T-helper 2 cell (primary cell): ENCODE measurements around the gene ZNF276.

Experiments
- DNase-seq, 5 experiments: peaks; one replicate each; pipeline versions ENCODE4 v3.0.0 to v3.0.0-alpha.2; 2012 to 2022

ZNF276 gene

DNA sequence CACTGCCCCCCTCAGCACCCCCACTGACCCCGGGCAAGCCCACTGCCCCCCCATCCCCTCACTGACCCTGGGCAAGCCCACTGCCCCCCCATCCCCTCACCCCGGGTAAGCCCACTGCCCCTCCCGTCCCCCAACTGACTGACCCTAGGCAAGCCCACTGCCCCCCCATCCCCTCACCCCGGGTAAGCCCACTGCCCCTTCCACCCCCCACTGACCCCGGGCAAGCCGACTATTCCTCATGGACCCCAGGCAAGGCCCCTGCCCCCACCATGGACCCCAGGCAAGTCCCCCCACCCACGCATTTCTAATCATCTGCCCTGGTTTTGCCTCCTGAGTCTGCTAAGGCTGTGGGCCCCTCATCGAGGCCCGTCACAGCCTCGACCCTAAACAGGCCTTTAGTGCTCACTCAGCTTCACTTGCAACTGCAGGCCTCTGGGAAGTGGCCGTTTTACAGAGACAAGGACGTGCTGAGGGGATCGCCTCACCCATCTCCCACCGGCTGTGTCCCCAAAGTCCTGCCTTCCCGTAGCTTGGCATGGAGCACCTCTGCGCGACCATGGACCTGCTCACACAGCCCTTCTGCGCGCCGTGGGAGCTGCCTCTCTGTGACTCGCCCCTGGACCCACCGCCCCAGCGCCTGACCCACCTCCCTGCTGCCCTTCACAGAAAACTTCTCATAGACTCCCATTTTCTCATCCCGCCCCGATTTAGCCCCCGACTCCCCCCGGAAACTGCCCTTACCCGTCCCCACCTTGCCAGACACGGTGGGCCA is 4.2 kb upstream of the ZNF276 start:
- DNase-seq: no peak

DNA sequence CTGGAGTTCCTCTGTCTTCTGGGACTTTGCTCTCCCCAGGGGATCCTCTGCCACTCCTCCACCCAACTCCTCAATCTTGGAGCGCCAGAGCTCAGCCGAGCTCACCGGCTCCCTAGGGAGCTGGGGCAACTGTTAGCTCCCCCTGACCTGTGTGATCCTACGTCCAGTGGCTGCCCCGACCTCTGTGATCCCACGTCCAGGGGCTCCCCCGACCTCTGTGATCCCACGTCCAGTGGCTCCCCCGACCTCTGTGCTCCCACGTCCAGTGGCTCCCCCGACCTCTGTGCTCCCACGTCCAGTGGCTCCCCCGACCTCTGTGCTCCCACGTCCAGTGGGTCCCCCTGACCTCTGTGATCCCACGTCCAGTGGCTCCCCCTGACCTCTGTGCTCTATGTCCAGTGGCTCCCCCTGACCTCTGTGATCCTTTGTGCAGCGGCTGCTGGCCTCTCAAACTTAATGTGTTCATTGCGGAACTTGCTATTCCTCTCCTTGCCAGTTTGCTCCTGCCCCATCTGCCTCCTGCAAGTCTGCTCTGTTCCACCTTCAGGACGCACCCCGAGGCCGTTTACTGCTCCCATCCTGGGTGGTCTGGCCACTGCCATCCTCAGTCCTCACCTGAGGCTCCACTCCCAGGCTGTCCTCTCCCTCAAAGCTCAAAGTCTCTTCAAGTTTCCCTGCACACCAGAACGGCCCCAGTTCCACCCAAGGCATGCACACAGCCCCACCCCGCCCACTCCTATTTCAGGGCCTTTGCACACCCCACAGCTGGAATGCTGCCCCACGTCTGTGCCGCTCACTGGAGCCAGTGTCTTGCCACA is 3.4 kb upstream of the ZNF276 start:
- no peak for DNase-seq

DNA sequence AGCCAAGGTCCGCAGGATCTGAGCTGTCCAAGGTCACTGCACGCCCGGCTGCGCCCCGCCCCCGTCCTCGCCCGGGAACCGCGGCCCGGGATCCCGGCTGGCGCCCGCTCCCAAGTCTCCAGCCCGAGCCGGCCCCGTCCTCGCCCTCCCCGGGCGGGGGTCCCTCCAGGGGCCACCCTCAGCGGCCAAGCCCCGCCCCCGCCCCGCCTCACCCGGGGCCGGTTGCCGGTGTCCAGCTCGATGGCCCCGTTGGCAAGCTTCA is 855 bp upstream of the ZNF276 start:
- no peak for DNase-seq

DNA sequence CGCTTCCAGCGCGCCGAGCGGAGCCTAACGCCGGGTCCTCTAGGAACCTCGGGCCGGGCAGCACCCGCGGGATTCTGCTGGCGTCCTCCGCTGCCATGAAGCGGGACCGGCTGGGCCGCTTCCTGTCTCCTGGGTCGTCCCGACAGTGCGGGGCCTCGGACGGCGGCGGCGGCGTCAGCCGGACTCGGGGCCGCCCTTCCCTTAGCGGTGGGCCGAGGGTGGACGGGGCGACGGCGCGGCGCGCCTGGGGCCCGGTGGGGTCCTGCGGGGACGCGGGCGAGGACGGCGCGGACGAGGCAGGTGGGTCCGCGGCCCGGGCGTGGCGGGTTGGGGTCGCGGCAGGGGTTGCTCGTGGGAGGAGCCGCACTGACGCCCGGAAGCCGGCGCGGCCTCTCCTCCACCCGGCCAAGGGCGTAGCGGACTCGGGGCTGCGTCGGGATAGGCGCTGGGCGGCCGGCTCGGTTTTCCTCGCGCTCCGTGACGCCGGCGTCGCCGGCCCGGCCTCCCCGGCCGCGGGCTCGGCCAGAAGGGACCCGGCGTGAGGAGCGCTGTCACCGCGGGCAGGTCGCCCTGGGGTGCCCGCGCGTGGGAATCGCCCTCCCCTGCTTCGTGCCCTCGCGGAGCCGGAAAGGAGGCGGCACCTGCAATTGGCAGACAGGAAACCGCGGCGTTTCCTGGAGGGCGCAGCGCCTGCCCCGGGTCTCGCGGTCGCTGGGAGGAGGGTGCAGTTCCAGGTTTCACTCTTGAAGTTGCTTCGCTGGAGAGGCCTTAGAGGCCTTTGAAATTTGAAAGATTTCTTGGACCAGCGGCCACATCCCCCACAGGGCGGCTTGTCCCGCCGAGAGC is 432 bp downstream of the ZNF276 start:
- DNase-seq: peak; percentile 73 to 93 (median 88)

DNA sequence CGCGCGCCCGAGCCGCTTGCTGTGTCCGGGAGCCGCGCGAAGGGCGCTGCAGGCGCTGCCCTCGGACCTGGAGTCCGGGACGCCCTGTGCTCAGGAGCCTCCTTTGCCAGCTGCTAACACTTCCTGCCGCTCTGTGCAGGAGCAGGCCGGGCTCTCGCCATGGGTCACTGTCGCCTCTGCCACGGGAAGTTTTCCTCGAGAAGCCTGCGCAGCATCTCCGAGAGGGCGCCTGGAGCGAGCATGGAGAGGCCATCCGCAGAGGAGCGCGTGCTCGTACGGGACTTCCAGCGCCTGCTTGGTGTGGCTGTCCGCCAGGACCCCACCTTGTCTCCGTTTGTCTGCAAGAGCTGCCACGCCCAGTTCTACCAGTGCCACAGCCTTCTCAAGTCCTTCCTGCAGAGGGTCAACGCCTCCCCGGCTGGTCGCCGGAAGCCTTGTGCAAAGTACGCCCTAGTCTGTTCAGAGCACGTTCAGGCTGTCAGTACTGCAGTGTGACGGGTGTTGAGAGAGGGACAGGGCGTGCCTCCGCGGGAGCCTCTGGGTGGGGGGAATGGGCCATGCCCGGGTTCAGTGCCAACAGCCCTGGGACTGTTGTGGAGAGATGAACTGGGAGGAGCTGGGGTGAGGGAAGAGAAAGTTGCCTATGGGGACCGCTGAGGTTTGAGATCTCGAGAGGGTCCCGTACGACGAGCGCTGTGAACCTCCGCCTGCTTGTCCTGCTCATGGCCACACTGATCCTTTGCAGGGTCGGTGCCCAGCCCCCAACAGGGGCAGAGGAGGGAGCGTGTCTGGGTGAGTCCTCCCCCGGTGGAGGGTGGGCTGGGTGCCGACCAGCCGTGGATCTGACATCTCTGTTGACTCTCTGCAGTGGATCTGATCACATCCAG is 1.3 kb downstream of the ZNF276 start:
- peak; percentile 31 to 92 (median 46) for DNase-seq

DNA sequence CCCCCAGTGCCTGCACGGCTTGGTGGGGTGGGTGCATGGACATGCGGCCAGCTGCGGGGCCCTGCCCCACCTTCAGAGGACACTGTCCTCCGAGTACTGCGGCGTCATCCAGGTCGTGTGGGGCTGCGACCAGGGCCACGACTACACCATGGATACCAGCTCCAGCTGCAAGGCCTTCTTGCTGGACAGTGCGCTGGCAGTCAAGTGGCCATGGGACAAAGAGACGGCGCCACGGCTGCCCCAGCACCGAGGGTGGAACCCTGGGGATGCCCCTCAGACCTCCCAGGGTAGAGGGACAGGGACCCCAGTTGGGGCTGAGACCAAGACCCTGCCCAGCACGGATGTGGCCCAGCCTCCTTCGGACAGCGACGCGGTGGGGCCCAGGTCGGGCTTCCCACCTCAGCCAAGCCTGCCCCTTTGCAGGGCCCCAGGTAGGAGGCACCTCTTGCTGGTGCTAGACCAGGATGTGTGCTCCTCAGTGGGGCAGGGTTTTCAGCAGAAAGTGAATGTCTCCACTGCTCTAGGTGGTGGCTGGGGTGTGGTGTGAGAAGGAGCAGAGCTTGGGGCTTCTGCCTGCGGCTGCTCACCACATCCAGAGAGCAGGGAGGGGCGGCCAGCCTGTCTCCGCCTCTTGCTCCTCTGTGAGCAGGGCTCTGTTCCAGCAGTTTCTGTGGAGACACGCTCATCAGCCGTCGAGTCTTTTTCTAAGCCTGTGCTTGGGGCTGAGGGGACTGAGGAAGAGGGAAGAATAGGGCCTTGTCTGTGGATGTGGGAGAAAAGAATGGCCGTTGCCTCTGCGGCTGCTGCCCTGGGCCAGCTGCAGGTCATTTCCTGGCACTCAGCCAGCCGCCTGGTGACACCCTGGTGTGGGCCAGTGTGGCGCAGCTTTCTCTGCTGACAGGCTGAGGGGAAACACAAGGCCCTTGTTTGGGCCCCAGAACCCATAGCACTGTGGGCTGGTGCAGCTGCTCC is 2.2 kb downstream of the ZNF276 start:
- DNase-seq: peak; percentile 41 to 97 (median 76)

DNA sequence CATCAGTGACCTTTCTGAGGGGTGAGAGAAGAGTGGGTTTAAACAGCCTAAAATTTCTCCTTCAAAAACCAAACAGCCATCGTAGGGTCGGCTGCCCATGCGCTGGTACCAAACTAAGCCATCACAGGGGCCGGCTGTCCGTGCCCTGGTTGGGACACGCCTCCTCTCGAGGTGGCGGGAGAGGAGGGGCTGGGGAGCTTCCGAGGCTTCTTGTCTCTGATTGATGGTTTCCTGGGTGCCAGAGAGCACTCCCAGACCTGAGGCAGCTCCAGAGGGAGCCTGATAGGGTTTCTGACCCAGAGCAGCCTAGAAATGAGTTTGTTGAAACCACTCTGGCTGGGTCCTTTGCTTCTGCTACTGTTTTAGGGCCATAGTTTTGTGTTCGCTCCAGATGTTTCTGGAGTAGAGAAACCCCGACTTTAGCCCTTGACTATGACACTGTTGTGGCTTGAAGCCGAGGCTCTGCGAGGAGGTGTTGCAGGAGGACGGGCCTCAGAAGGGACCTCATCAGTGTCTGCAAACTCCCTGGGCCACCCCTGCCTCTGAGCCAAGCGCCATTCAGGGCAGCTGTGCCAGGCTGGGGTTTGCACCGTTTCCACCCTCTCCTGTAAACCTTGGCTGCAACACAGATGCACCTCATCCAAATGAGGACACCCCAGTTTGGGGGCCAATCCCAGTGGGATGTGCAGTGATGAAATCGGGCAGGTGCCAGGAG is 6.2 kb downstream of the ZNF276 start:
- DNase-seq: no peak

DNA sequence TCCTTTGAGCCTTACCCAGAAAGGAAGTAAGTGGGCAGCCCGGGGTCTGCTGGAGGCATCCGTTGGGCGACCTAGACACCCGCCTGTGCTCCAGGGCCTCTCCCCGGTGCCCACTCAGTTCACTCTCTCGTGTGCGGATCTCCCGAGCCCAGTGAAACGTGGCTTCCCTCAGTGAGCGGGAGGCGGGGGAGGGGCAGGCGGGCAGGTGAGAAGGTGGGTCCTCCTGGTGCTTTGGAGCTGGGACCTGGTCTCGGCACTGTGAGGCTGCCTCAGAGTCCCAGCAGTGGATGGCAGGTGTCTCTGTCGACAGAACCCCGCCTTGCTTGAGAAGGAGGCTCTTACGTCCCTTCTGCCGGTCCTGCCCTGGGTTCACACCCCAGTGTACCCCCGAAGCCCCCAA is 8.0 kb downstream of the ZNF276 start:
- DNase-seq: no peak

DNA sequence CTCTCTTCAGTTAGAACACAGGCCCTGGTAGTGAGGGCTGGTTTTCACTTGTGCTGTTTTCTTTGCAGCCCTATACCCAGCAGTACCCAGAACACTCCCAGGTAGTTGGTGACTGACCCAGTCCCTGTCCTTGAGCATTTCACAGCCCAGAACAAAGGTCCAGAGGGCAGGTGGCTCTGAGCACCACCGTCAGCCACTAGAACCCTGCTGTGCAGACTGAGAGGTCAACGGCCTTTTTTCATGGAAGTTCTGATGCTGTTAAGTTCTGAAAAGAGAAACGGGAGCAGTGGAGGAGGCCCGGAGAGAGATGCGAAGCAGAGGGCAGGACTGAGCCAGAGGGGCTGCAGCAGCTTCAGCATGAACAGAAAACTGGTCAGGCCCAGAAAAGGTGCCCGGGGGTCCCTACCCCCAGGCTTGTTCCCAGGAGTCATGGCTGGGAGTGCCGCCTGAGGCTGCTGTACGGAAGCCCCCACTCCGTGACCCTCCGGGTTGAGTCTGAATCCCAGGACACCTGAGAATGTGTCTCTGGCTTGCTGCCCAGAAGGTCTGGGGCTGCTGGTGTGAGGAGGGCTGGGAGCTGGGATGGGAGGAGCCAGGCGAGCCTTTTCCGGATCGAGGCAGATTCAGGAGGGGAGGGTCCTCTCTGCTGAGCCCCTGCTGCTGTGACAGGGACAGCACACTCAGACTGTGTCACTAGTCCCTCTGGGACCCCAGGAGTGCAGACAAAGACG is 8.7 kb downstream of the ZNF276 start:
- DNase-seq: no peak

DNA sequence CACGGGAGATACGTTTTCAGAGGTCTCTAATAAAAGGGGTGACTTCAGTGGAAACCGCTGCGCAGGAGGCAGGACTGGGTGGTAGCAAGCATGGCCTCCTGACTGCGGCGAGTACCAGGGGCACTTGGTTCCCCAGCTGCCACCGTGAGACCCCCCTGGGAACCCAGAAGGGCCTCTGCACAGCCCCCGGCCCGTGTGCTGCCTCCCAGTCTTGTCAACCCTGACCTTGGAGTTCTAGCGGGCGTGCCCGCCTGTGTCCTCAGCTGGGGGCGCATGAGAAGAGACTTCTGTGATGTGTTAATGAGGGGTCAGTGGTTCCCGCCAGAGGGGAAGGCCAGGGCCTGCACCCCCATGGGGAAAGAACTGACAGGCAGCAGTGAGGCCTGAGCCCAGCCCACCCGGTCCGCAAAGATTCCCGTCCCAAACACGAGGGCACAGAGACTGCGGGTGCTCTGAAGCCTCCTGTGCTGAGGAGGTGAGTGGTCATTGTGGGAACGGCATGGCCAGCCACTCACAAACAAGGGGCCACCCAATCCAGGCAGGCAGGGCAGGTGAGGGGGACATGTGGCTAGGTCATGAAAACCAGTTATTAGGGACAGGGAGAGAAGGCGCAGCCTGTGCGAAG is 9.4 kb downstream of the ZNF276 start:
- DNase-seq: no peak

DNA sequence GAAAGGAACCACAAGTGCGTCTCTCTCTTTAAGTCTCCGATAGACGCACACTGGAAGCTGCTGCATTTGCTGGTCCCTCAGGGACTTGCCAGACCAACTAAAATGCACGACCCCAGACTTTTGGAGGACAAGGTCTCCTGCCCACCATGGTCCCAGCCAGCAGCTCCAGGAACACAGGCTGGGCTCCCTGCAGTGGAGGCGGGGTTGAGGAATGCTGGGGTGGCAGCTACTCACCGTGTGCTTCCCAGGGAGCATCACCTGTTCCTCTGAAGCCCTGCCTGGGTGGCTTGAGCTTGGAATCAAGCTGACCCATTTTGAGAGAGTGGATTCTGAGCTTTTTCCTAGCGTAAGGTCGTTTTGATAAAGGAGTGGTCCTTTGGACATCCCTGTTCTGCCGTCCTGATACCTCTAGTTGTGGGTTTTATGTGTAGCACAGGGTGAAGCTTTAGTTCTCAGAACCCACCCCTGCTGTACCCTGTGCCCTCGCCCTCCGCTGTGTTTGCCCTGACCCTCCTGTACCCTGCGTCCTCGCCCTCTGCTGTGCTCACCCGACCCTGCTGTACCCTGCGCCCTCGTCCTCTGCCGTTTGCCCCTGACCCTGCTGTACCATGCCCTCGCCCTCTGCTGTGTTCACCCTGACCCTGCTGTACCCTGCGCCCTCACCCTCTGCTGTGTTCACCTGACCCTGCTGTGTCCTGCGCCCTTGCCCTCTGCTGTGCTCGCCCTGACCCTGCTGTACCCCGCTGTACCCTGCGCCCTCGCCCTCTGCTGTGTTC is 11.0 kb downstream of the ZNF276 start:
- no peak for DNase-seq

DNA sequence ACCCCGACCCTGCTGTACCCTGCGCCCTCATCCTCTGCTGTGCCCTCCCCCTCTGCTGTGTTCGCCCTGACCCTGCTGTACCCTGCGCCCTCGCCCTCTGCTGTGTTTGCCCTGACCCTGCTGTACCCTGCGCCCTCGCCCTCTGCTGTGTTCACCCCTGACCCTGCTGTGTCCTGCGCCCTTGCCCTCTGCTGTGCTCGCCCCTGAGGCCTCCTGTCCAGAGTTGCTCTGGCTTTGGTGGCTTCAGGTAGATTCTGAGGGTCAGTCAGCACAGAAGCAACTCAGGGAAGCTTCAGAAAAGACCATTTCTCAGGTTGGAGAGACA is 11.5 kb downstream of the ZNF276 start:
- no peak for DNase-seq

DNA sequence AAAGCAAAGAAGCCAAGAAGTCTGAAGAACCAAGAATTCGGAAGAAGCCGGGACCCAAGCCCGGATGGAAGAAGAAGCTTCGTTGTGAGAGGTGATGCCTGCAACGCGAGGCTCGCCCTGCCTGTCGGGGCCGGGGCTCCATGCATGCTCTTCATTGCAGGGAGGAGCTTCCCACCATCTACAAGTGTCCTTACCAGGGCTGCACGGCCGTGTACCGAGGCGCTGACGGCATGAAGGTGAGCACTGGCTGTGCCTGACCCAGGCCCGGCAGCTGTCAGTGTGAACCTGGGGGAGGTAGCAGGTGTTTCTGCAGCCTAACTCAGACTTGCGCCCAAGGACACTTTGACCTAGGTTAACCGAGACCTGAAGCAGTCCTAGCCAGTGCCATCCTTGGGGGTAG is 12.0 kb downstream of the ZNF276 start:
- DNase-seq: no peak

DNA sequence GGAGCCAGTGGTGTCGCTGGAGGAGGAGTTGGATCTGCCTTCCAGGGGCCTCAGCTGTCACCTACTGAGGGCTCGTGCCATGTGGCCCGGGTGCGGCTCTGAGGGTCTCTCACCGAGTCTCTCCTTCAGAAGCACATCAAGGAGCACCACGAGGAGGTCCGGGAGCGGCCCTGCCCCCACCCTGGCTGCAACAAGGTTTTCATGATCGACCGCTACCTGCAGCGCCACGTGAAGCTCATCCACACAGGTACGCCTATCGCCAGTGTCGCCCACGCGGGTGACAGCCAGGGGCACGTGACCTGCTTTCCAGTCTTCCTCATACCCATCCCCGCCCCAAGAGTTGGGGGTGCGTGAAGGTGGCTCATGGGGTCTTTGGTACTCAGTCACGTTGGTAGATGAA is 12.5 kb downstream of the ZNF276 start:
- no peak for DNase-seq

DNA sequence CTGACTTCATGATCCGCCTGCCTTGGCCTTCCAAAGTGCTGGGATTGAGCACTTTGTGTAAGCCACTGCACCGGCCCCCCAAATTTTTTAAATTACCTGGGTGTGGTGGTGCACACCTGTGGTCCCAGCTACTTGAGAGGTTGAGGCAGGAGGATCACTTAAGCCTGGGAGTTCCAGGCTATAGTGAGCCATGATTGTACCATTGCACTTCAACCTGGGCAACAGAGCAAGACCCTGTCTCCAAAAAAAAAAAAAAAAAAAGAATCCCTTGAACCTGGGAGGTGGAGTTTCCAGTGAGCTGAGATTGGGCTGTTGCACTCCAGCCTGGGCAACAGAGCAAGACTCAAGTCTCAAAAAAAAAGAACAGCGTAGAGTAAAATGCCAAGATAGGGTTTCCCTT is 15.2 kb downstream of the ZNF276 start:
- no peak for DNase-seq

DNA sequence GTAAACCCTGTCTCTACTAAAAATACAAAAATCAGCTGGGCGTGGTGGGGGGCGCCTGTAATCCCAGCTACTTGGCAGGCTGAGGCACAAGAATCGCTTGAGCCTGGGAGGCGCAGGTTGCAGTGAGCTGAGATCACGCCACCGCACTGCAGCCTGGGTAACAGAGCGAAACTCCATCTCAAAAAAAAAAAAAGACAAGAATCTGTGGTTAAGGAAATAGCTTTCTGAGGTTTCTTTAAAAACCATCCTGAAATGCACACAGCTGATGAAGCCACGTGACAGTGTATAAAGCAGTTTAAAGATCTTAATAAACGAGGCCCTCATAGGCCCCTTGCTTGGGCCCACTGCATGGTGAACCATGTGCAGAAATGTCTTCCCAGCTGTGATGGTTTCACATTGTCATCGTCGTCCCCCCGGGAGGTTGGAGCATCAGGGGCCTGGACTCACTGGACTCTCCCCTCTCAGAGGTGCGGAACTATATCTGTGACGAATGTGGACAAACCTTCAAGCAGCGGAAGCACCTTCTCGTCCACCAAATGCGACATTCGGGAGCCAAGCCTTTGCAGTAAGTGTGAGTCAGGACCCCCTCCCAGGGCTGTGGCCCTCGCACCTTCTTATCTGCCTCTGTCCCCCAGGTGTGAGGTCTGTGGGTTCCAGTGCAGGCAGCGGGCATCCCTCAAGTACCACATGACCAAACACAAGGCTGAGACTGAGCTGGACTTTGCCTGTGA is 16.2 kb downstream of the ZNF276 start:
- peak in 4 of 5 experiments; percentile 20 to 91 (median 56) for DNase-seq

DNA sequence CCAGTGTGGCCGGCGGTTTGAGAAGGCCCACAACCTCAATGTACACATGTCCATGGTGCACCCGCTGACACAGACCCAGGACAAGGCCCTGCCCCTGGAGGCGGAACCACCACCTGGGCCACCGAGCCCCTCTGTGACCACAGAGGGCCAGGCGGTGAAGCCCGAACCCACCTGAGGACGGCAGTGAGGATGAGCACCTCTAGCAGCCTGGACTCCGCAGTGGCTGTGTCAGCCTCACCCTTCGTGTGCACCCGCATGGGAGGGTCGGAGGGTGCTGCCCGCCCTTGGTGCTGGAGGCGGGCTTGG is 16.7 kb downstream of the ZNF276 start:
- DNase-seq: no peak
